ENCODE measurements around the gene AFF2.

GRCh38 chrX:148785256-148785655 lies 284.8 kb downstream of the AFF2 start:
- TF ChIP-seq POLR2A (IDR thresholded peaks at IDR 0.05), result no peak
- TF ChIP-seq CTCF (IDR thresholded peaks at IDR 0.05), result no peak
- no peak for TF ChIP-seq POLR2AphosphoS5 (IDR thresholded peaks at IDR 0.05)
